HTR-8/SVneo (cell line): Measurements from ENCODE around the gene CD8B.
A peak's percentile ranks its signal among the peaks of the same experiment; 100 is the strongest.
"Not testable (repeated sequence)": the region's sequence is repeated elsewhere in the genome, so short reads cannot be mapped to it uniquely, and the experiment has no call there.

Source experiments
- DNase-seq: peaks from one replicate; pipeline ENCODE4 v3.0.0; 2011; ENCODE audit warnings: low spot score, mixed read lengths; ENCODE audit not compliant: insufficient read length
- FAIRE-seq: peaks from 2 replicates; lab custom pipeline; 2011; peaks lifted over from hg19 to GRCh38; lab: Jason Lieb, UNC

Gene CD8B

GRCh38 chr2:86837714-86838113 lies 24.0 kb downstream of the CD8B start:
- peak; percentile 44 for FAIRE-seq
- not testable (repeated sequence) for DNase-seq

DNA sequence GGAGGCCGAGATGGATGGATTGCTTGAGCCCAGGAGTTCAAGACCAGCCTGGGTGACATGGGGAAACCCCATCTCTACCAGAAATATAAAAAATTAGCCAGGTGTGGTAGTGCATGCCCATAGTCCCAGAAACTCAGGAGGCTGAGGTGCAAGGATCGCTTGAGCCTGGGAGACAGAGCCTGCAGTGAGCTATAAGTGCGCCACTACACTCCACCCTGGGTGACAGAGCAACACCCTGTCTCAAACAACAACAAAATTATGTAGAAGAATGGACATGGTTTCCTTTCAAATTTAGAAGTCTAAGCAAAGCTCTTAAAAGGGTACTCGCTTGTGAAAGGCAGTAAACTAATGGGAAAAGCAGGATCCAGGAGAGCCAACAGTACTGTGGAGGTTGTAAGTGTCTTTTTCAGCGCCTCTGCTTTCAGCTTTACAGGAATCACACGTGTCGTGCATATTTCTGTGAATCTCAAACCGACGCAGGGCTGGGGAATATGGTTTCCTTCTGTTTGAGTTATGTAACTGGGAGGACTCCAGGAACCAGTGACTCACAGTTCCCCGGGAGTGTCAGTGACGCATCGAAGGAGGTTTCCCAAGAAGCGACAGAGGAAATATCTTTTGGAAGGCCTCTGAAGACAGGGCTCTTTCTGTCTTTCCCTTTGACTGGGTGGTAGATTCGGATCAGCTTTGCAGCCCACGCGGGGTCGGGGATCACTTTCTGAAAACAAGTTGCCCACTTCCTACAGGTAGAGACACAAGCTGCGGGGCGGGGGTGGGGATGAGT lies 24.6 kb downstream of the CD8B start:
- peak; percentile 92 for FAIRE-seq

GRCh38 chr2:86835548-86835889 lies 26.2 kb downstream of the CD8B start:
- FAIRE-seq, DNase-seq: not testable (repeated sequence)

More for the DNA sequence above, 24.6 kb downstream of the CD8B start:
- not testable (repeated sequence) for DNase-seq

- FAIRE-seq: no peak
- DNase-seq: no peak
Observed at GRCh38 chr2:86833315-86833714, 28.4 kb downstream of the CD8B start.

- DNase-seq: no peak
- no peak for FAIRE-seq
Observed at GRCh38 chr2:86832334-86833096, 29.2 kb downstream of the CD8B start.

DNA sequence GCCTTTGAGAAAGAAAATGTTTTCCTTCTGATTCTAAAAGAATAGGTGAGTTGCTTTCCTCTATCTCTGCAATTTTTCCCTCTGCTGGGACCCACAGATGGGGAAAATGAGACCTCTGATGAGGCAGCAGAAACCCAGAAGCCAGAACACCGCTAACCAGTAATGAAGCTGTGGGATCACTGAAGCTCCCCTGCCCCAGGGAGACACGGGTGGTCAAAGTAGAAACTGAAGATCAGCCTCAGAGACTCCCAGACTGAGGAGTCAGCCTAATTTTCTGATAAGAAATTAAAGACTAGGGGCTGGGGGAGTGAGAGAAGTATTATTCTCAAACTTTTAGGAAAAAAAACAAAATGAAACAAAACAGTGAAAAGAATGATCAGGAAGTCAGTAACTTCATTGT lies 30.1 kb downstream of the CD8B start:
- FAIRE-seq (no peak), DNase-seq (no peak)

DNA sequence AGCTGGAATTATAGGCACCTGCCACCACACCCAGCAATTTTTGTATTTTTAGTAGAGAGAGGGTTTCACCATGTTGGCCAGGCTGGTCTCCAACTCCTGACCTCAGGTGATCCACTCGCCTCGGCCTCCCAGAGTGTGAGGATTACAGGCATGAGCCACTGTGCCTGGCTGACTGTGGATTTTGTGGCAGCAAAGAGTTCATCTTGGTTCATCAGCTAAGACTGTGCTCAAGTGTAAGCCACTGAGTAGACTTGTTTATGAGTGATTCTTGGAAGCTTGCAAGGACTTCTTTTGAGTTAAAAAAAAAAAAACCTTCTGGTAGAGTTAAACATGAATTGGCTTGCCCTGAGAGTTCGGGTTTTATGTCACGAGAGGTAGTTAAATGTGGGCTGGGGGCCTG lies 34.7 kb downstream of the CD8B start:
- DNase-seq (no peak), FAIRE-seq (no peak)

GRCh38 chr2:86825693-86826381 lies 35.8 kb downstream of the CD8B start:
- FAIRE-seq (peak; percentile 49), DNase-seq (no peak)

GRCh38 chr2:86825036-86825692 lies 36.5 kb downstream of the CD8B start:
- DNase-seq (no peak), FAIRE-seq (no peak)

DNA sequence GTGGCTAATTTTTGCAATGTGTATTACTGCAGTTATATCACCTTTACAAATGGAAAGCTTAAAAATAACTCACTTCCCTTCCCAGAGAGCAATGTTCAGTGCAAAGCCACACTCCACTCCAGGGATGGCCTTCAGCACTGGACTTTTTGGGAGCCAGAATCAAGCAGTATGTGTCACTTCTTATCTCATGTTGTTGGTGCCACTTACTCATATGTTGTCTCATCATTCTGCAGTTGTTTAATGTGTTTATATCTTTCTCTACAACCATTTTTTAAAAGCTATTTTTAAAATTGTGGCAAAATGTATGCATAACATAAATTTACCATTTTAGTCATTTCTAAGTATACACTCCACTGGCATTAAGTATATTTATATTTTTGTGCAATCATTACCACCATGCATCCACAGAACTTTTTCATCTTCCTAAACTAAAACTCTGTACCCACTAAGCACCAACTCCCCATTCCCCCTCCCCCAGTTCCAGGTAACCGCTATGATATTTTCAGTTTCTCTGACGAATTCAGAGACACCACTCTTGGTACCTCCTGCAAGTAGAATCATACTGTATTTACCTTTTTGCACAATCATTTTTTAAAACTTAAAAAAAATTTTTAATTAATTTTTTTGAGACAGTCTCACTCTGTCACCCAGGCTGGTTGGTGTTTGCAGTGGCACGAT lies 38.9 kb downstream of the CD8B start:
- FAIRE-seq (no peak), DNase-seq (no peak)

- FAIRE-seq: no peak
- no peak for DNase-seq
Observed at GRCh38 chr2:86821842-86822241, 39.8 kb downstream of the CD8B start.

DNA sequence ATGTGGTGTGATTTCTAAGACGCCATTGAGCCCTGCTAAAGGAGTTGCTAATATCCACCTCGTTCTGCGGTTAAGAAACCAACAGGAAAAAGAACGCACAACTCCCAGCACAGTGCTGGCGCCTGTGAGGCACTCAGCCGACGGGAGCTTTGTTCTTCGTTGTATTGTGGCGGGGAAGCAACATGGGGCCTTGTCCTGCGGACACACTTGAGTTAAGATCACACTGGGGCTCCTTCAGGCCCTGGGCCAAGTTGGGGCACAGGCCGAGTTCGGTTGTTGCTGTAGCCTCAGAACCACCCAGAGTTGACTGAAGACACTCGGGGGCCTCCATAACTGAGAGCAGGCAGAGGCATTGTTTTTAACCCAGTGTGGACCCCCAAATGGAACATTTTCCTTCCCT lies 40.4 kb downstream of the CD8B start:
- FAIRE-seq: no peak
- no peak for DNase-seq

DNA sequence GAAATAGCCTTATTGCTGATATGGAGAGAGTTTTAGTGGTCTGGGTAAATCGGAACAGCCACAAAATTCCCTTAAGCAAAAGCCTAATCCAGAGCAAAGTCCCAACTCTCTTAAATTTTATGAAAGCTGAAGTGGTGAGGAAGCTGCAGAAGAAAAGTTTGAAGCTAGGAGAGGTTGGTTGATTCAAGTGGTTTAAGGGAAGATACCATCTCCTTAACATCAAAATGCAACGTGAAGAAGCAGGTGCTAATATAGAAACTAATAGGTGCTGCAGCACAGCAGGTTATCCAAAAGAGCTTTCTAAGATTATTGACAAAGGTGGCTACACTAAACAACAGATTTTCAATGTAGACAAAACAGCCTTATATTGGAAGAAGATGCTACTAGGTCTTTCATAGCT lies 42.7 kb downstream of the CD8B start:
- no peak for FAIRE-seq

DNA sequence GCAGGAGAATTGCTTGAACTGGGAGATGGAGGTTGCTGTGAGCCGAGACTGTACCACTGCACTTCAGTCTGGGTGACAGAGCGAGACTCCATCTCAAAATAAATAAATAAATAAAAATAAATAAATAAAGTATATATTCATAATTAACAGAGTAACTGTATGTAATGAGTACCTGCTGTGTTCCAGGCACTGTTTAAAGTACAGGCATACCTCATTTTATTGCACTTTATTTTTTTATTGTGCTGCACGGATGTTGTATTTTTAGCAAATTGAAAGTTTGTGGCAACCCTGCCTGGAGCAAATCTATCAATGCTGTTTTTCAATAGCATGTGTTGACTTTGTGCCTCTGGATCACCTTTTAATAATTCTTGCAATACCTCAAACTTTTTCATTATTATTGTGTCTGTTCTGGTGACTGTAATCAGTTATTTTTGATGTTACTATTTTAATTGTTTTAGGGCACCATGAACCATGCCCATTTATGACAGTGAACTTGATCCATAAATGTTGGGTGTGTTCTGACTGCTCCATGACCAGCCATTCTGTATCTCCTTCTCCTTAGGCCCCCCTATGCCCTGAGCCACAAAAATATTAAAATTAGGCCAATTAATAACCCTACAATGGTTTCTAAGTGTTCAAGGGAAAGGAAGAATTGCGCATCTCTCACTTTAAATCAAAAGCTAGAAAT lies 43.4 kb downstream of the CD8B start:
- FAIRE-seq: no peak

More for the DNA sequence above, 42.7 kb downstream of the CD8B start:
- no peak for DNase-seq

GRCh38 chr2:86815611-86816010 lies 46.1 kb downstream of the CD8B start:
- FAIRE-seq: no peak
- DNase-seq: no peak

More for the DNA sequence above, 43.4 kb downstream of the CD8B start:
- DNase-seq: no peak

DNA sequence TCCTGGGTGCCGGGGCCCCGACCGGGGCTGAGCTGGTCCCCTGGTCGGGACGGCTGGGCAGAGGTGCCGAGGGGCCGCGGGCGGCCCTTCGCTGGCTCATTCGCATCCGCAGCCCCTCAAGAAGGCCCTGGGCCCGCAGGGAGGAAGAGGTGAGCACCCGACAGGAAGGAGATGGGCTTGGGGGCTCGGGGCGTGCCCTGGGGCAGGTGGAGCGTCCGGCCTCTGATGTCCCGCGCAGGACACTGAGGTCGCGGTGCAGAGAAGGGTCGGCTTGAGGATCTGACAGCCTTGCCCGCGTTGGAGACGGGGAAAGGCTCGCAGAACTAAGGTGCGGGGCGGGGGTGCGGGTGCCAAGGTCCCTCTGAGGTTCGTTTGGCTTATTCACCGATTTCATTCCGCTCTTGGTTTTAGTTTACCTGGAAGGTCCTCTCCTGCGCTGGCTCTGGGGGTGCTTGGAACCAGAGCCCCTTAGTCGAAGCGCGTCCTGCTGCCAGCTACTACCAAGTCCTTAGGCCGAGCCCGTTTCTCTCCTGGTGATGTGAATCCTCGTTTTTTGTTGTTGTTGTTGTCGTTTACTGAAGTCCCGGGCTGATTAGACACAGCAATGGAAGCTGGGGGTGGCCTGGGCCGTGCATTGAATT lies 52.1 kb downstream of the CD8B start:
- no peak for FAIRE-seq
- DNase-seq: no peak

DNA sequence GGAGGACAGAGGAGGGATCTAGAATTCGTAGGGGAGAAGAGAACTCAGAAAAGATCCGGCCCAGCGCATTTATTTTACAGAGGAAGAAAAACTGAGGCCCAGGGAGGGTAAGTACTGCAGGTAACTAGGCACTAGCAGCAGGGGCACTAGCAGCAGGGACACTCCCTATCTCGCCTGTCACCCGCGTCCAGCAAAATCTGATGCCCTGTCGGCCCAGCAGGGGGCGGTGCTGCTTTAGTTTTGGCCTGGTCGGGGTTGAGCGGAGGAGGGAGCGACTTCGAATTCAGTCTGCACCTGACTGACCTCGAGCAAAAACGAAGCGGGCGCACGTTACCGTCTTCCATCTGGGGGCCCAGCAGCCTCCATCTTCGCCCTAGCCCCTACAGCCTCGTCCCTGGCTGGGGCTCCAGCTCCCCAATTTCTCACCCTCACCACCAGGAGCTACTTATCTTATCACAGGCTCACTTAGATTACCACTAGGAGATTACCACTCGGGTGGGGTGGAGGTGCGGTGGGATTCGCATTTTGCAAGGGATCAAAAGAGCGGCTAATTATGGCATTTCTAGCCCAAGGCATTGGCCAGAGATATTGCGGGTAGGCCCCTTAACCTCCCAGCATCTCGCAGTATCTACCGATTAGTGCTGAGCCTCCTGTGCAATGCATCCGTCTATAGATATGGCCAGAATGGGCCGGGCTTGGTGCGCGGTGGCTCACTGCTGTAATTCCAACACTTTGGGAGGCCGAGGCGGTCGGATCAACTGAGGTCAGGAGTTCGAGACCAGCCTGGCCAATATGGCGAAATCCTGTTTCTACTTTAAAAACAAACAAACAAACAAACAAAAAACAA lies 53.1 kb downstream of the CD8B start:
- FAIRE-seq (peak; percentile 99), DNase-seq (peak; percentile 97)
